ENCODE measurements around the gene LAPTM5. TPM values are rescaled to one million over a fixed set of nuclear protein-coding genes. Genes with fewer than 3 reads are reported as not detected.

LAPTM5 gene
- total RNA-seq, 1 donor from 2014 or later, result 0.77 TPM

DNA sequence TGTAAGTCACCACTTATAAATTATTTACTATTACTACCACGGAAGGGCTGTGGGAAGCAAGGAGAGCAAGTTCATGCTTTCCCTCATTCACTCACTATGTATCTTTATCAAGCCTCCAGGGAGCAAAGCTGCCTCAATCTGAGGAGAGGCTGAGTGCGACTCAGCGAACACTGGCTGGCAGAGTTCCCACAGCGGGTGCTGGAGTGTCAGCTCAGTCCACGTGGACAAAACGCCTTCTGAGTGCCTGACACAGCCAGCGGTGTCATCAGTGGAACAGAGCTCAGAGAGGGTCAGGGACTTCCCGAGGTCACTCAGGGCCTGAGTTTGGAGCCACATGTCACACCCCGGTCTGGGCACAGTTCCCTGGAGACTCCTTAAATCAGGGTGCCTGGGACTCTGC lies 51.0 kb downstream of the LAPTM5 start:
- no peak overlapping the region for H3K4me3 Mint-ChIP-seq (ENCODE audit: unreplicated experiment)
- no peak overlapping the region for H3K27ac Mint-ChIP-seq (ENCODE audit: unreplicated experiment)
- H3K36me3 ChIP-seq (ENCODE audit: insufficient read depth, low read length), result no peaks in the 10 kb centered on the region
- FAIRE-seq (no peak), DNase-seq (ENCODE audit: low read depth) (no peak)
- H4K20me1 ChIP-seq (ENCODE audit: insufficient read depth, low read length), result no peaks in the 10 kb centered on the region
- no peak overlapping the region for H2AFZ ChIP-seq (ENCODE audit: low read depth, low read length)
- no peak overlapping the region for H3K27ac ChIP-seq (ENCODE audit: low read depth, low read length)
- no peaks in the 10 kb centered on the region for H3K4me1 Mint-ChIP-seq (ENCODE audit: low read depth, unreplicated experiment)
- H3K4me3 ChIP-seq (ENCODE audit: insufficient read depth, low read depth, low read length), result no peak overlapping the region
- H3K9ac ChIP-seq (ENCODE audit: low read length), result no peak overlapping the region
- H3K27me3 Mint-ChIP-seq (ENCODE audit: low read depth, unreplicated experiment), result peaks cover 28% of the 10 kb centered on the region
- H3K79me2 ChIP-seq (ENCODE audit: insufficient read depth, low read length), result no peaks in the 10 kb centered on the region
- H3K27me3 ChIP-seq (ENCODE audit: insufficient read depth, low read length), result peaks cover 23% of the 10 kb centered on the region
- H3K4me2 ChIP-seq (ENCODE audit: low read length), result no peak overlapping the region
- peaks cover 2% of the 10 kb centered on the region for H3K4me1 ChIP-seq (ENCODE audit: insufficient read depth, low read length)
- H3K9me3 Mint-ChIP-seq (ENCODE audit: unreplicated experiment), result no peaks in the 10 kb centered on the region
- TF ChIP-seq, protein P1, sequence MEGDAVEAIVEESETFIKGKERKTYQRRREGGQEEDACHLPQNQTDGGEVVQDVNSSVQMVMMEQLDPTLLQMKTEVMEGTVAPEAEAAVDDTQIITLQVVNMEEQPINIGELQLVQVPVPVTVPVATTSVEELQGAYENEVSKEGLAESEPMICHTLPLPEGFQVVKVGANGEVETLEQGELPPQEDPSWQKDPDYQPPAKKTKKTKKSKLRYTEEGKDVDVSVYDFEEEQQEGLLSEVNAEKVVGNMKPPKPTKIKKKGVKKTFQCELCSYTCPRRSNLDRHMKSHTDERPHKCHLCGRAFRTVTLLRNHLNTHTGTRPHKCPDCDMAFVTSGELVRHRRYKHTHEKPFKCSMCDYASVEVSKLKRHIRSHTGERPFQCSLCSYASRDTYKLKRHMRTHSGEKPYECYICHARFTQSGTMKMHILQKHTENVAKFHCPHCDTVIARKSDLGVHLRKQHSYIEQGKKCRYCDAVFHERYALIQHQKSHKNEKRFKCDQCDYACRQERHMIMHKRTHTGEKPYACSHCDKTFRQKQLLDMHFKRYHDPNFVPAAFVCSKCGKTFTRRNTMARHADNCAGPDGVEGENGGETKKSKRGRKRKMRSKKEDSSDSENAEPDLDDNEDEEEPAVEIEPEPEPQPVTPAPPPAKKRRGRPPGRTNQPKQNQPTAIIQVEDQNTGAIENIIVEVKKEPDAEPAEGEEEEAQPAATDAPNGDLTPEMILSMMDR (IDR thresholded peaks at IDR 0.05; ENCODE audit: insufficient read depth, low read depth, low read length), result no peak
- no peak for TF ChIP-seq EZH2 (IDR thresholded peaks at IDR 0.05; ENCODE audit: insufficient read depth, low read length)
- no peaks in the 10 kb centered on the region for H3K9me3 ChIP-seq (ENCODE audit: insufficient read depth, low read depth, low read length)
- H3K36me3 Mint-ChIP-seq (ENCODE audit: low read depth, unreplicated experiment), result no peaks in the 10 kb centered on the region

DNA sequence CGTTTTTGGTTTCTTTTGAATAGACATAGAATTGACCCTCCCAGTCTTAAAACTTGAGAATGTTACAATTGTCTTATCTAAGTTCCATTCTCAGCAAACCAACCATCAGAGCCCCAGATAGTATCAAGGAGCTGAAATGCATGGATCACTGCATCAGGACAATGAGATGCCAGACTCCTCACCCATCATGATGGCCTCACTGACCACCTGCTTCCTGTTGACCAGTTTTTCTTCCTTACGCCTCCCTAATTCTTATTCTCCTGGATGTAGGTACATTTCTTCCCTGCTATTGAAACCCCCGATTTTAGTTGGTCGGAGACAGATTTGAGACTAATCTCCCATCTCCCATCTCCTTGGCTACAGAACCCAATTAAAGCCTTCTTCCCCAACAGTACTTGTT lies 51.9 kb downstream of the LAPTM5 start:
- Histone ChIP-seq H2AFZ (ENCODE audit: low read depth, low read length) (no peak overlapping the region), H3K27me3 (ENCODE audit: insufficient read depth, low read length) (peaks cover 15% of the 10 kb centered on the region), H3K36me3 (ENCODE audit: insufficient read depth, low read length) (no peaks in the 10 kb centered on the region), H3K4me1 (ENCODE audit: insufficient read depth, low read length) (peaks cover 8% of the 10 kb centered on the region), H3K9me3 (ENCODE audit: insufficient read depth, low read depth, low read length) (no peaks in the 10 kb centered on the region), H4K20me1 (ENCODE audit: insufficient read depth, low read length) (no peaks in the 10 kb centered on the region), H3K9ac (ENCODE audit: low read length) (no peak overlapping the region), H3K4me2 (ENCODE audit: low read length) (no peak overlapping the region), H3K4me3 (ENCODE audit: insufficient read depth, low read depth, low read length) (no peak overlapping the region), H3K79me2 (ENCODE audit: insufficient read depth, low read length) (no peaks in the 10 kb centered on the region), H3K27ac (ENCODE audit: low read depth, low read length) (no peak overlapping the region)
- Mint-ChIP-seq H3K4me3 (ENCODE audit: unreplicated experiment) (no peak overlapping the region), H3K9me3 (ENCODE audit: unreplicated experiment) (no peaks in the 10 kb centered on the region), H3K36me3 (ENCODE audit: low read depth, unreplicated experiment) (no peaks in the 10 kb centered on the region), H3K27ac (ENCODE audit: unreplicated experiment) (no peak overlapping the region), H3K27me3 (ENCODE audit: low read depth, unreplicated experiment) (peaks cover 25% of the 10 kb centered on the region), H3K4me1 (ENCODE audit: low read depth, unreplicated experiment) (no peaks in the 10 kb centered on the region)
- FAIRE-seq, result no peak
- DNase-seq (ENCODE audit: low read depth), result no peak
- no peak for TF ChIP-seq EZH2 (IDR thresholded peaks at IDR 0.05; ENCODE audit: insufficient read depth, low read length)
- TF ChIP-seq, protein P1 (IDR thresholded peaks at IDR 0.05; ENCODE audit: insufficient read depth, low read depth, low read length), result no peak

- Histone ChIP-seq H3K4me3 (ENCODE audit: insufficient read depth, low read depth, low read length) (no peak overlapping the region), H3K27ac (ENCODE audit: low read depth, low read length) (no peak overlapping the region), H3K4me2 (ENCODE audit: low read length) (no peak overlapping the region), H3K4me1 (ENCODE audit: insufficient read depth, low read length) (peaks cover 10% of the 10 kb centered on the region), H4K20me1 (ENCODE audit: insufficient read depth, low read length) (no peaks in the 10 kb centered on the region), H3K27me3 (ENCODE audit: insufficient read depth, low read length) (peaks cover 9% of the 10 kb centered on the region), H3K9me3 (ENCODE audit: insufficient read depth, low read depth, low read length) (no peaks in the 10 kb centered on the region), H2AFZ (ENCODE audit: low read depth, low read length) (no peak overlapping the region), H3K79me2 (ENCODE audit: insufficient read depth, low read length) (no peaks in the 10 kb centered on the region), H3K9ac (ENCODE audit: low read length) (no peak overlapping the region), H3K36me3 (ENCODE audit: insufficient read depth, low read length) (no peaks in the 10 kb centered on the region)
- FAIRE-seq (no peak), DNase-seq (ENCODE audit: low read depth) (no peak)
- Mint-ChIP-seq H3K4me1 (ENCODE audit: low read depth, unreplicated experiment) (no peaks in the 10 kb centered on the region), H3K9me3 (ENCODE audit: unreplicated experiment) (no peaks in the 10 kb centered on the region), H3K36me3 (ENCODE audit: low read depth, unreplicated experiment) (no peaks in the 10 kb centered on the region), H3K4me3 (ENCODE audit: unreplicated experiment) (no peak overlapping the region), H3K27me3 (ENCODE audit: low read depth, unreplicated experiment) (peaks cover 22% of the 10 kb centered on the region), H3K27ac (ENCODE audit: unreplicated experiment) (no peak overlapping the region)
- TF ChIP-seq EZH2 (IDR thresholded peaks at IDR 0.05; ENCODE audit: insufficient read depth, low read length), result no peak
- TF ChIP-seq, protein P1 (IDR thresholded peaks at IDR 0.05; ENCODE audit: insufficient read depth, low read depth, low read length), result no peak
These were observed 52.6 kb downstream of the LAPTM5 start for GRCh38 chr1:30704765-30705509.
